HFFc6 (cell line): ENCODE data around the gene CEP131. TPM values are rescaled to one million over a fixed set of nuclear protein-coding genes. Genes with fewer than 3 reads are reported as not detected.

Source experiments
- DNase-seq: peaks from one replicate; pipeline ENCODE4 v3.0.0-alpha.2; 2018
- H3K27ac Mint-ChIP-seq: 2 replicates; pipeline ENCODE4 v1.8.0; 2020; ENCODE audit warnings: mild to moderate bottlenecking, mixed read lengths
- H3K27me3 Mint-ChIP-seq: 2 replicates; pipeline ENCODE4 v1.8.0; 2021; ENCODE audit warnings: mild to moderate bottlenecking, moderate library complexity, mixed read lengths; ENCODE audit not compliant: insufficient read depth
- H3K36me3 Mint-ChIP-seq: 2 replicates; pipeline ENCODE4 v1.8.0; 2021; ENCODE audit warnings: low read depth, mixed read lengths
- H3K4me1 Mint-ChIP-seq: 2 replicates; pipeline ENCODE4 v1.8.0; 2020; ENCODE audit warnings: low read depth, mixed read lengths
- H3K4me3 Mint-ChIP-seq: 2 replicates; pipeline ENCODE4 v1.8.0; 2020; ENCODE audit warnings: mild to moderate bottlenecking, moderate library complexity, mixed read lengths
- H3K9me3 Mint-ChIP-seq: 2 replicates; pipeline ENCODE4 v1.8.0; 2020; ENCODE audit warnings: mild to moderate bottlenecking, mixed read lengths
- CTCF ChIP-seq: fragments of 200-600 bp; sonication (generic); IDR thresholded peaks from 2 replicates; pipeline ENCODE4 v1.5.0; 2021; ENCODE audit warnings: antibody characterized with exemption, mild to moderate bottlenecking
- total RNA-seq, 6 experiments: library from RNA; stranded (reverse); fragmentation: NEBNext Ultra II Directional; extraction: Animal tissue kit (Norgen Biotek cat#: 25700); gene quantifications; 2 replicates in 1 of 6; 3 replicates in 5 of 6; pipeline ENCODE4 v1.2.3, GENCODE V29; 2021

Gene CEP131
- total RNA-seq, 6 experiments from 2014 or later: 8.3 to 13.2 (median 10.7) TPM

- Mint-ChIP-seq H3K4me3 (no peak overlapping the region), H3K27ac (no peak overlapping the region), H3K9me3 (peaks cover 6% of the 10 kb centered on the region), H3K4me1 (peaks cover 9% of the 10 kb centered on the region), H3K27me3 (peaks cover 12% of the 10 kb centered on the region), H3K36me3 (peaks cover 7% of the 10 kb centered on the region)
- no peak for DNase-seq
- no peak for TF ChIP-seq CTCF
These were observed 52.9 kb downstream of the CEP131 start for GRCh38 chr17:81169870-81170309.

- no peak for TF ChIP-seq CTCF
- DNase-seq: no peak
- Mint-ChIP-seq H3K36me3 (no peaks in the 10 kb centered on the region), H3K4me3 (no peak overlapping the region), H3K27me3 (peaks cover 17% of the 10 kb centered on the region), H3K27ac (no peak overlapping the region), H3K4me1 (no peaks in the 10 kb centered on the region), H3K9me3 (no peaks in the 10 kb centered on the region)
These were observed 55.1 kb downstream of the CEP131 start for GRCh38 chr17:81167638-81168037.

GRCh38 chr17:81167194-81167524 is 55.6 kb downstream of the CEP131 start:
- peaks cover 19% of the 10 kb centered on the region; the same call in 1 of the 2 replicates for H3K27me3 Mint-ChIP-seq
- no peak overlapping the region for H3K27ac Mint-ChIP-seq
- H3K4me3 Mint-ChIP-seq: no peak overlapping the region
- H3K4me1 Mint-ChIP-seq: no peaks in the 10 kb centered on the region
- no peaks in the 10 kb centered on the region for H3K36me3 Mint-ChIP-seq
- no peak for TF ChIP-seq CTCF
- no peaks in the 10 kb centered on the region for H3K9me3 Mint-ChIP-seq
- DNase-seq: no peak

- H3K9me3 Mint-ChIP-seq: no peaks in the 10 kb centered on the region
- TF ChIP-seq CTCF: no peak
- peaks cover 18% of the 10 kb centered on the region; the same call in 1 of the 2 replicates for H3K27me3 Mint-ChIP-seq
- H3K27ac Mint-ChIP-seq: no peak within 1 kb of the TSS
- no peaks in the 10 kb centered on the region for H3K4me1 Mint-ChIP-seq
- no peak for DNase-seq
- H3K4me3 Mint-ChIP-seq: no peak within 1 kb of the TSS
- H3K36me3 Mint-ChIP-seq: no peaks in the 10 kb centered on the region
These were observed 56.7 kb downstream of the CEP131 start, which contains the start of gene AATK for GRCh38 chr17:81166033-81166492. Gene AATK, minus strand, starts transcription at chr17:81166221. Its CDS starts 229 bp downstream, at chr17:81165992.

GRCh38 chr17:81165246-81166032 is 57.3 kb downstream of the CEP131 start, which contains the start of gene PVALEF:
Gene PVALEF, plus strand, starts transcription at chr17:81165507. Its CDS starts 15,720 bp downstream, at chr17:81181227.
- no peak for TF ChIP-seq CTCF
- DNase-seq: no peak
- peaks cover 18% of the 10 kb centered on the region; the same call in 1 of the 2 replicates for H3K27me3 Mint-ChIP-seq

More at GRCh38 chr17:81165246-81166032, 57.3 kb downstream of the CEP131 start, which contains the start of gene PVALEF:
- no peaks in the 10 kb centered on the region for H3K4me1 Mint-ChIP-seq
- no peak within 1 kb of the TSS for H3K4me3 Mint-ChIP-seq
- no peak within 1 kb of the TSS for H3K27ac Mint-ChIP-seq
- H3K9me3 Mint-ChIP-seq: no peaks in the 10 kb centered on the region
- no peaks in the 10 kb centered on the region for H3K36me3 Mint-ChIP-seq
